Measurements from ENCODE around the gene TBC1D5. TPM values are rescaled to one million over a fixed set of nuclear protein-coding genes. Genes with fewer than 3 reads are reported as not detected.

Gene TBC1D5
- total RNA-seq, 1 donor from 2014 or later: 108 TPM

DNA sequence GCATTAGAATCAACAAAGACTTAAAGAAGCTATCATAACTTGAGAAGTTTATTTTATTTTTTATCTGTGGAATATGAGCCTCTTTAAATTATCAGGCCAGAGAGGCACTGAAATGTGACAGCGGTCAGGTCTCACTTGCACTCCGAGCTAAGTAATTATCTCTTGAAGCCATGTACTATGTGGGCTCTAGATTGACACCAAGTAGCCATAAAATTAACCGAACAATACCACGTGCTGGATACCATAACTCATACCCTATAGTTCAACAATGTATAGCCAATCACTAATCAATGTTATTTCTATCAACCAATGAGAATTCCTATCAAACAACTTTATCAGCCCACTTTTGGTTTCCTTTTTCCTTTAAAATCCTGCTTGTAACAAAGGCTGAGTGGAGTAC, 299.3 kb downstream of the TBC1D5 start:
- Histone ChIP-seq H3K9me3 (ENCODE audit: low read depth) (no peaks in the 10 kb centered on the region), H3K9ac (no peak overlapping the region), H3K4me2 (no peak overlapping the region), H3F3A (ENCODE audit: low read depth) (no peaks in the 10 kb centered on the region), H3K4me3 (no peak overlapping the region), H3K79me2 (ENCODE audit: low read depth) (no peaks in the 10 kb centered on the region), H3K36me3 (no peaks in the 10 kb centered on the region), H3K27ac (no peak overlapping the region), H3K4me1 (no peaks in the 10 kb centered on the region), H2AFZ (replicated peaks) (no peak overlapping the region), H4K20me1 (ENCODE audit: low read depth) (no peaks in the 10 kb centered on the region), H3K27me3 (no peaks in the 10 kb centered on the region)
- no peaks in the 10 kb centered on the region for H3K36me3 Mint-ChIP-seq
- DNase-seq (ENCODE audit: low spot score): no peak
- H3K27ac Mint-ChIP-seq: no peak overlapping the region
- TF ChIP-seq EZH2 (IDR thresholded peaks at IDR 0.05): no peak
- TF ChIP-seq, protein P1, sequence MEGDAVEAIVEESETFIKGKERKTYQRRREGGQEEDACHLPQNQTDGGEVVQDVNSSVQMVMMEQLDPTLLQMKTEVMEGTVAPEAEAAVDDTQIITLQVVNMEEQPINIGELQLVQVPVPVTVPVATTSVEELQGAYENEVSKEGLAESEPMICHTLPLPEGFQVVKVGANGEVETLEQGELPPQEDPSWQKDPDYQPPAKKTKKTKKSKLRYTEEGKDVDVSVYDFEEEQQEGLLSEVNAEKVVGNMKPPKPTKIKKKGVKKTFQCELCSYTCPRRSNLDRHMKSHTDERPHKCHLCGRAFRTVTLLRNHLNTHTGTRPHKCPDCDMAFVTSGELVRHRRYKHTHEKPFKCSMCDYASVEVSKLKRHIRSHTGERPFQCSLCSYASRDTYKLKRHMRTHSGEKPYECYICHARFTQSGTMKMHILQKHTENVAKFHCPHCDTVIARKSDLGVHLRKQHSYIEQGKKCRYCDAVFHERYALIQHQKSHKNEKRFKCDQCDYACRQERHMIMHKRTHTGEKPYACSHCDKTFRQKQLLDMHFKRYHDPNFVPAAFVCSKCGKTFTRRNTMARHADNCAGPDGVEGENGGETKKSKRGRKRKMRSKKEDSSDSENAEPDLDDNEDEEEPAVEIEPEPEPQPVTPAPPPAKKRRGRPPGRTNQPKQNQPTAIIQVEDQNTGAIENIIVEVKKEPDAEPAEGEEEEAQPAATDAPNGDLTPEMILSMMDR (IDR thresholded peaks at IDR 0.05): no peak
- H3K4me3 Mint-ChIP-seq: no peak overlapping the region
- H3K9me3 Mint-ChIP-seq: no peaks in the 10 kb centered on the region
- H3K27me3 Mint-ChIP-seq (ENCODE audit: insufficient read depth, low read depth): peaks cover 2% of the 10 kb centered on the region
- no peaks in the 10 kb centered on the region for H3K4me1 Mint-ChIP-seq

- no peaks in the 10 kb centered on the region for H3K27me3 ChIP-seq
- no peaks in the 10 kb centered on the region for H3K4me1 ChIP-seq
- no peaks in the 10 kb centered on the region for H3K36me3 ChIP-seq
- no peaks in the 10 kb centered on the region for H3K9me3 ChIP-seq (ENCODE audit: low read depth)
- Mint-ChIP-seq H3K4me3 (no peak overlapping the region), H3K27me3 (ENCODE audit: insufficient read depth, low read depth) (peaks cover 2% of the 10 kb centered on the region), H3K36me3 (no peaks in the 10 kb centered on the region), H3K9me3 (no peaks in the 10 kb centered on the region), H3K4me1 (no peaks in the 10 kb centered on the region), H3K27ac (no peak overlapping the region)
- H3K27ac ChIP-seq: no peak overlapping the region
- no peaks in the 10 kb centered on the region for H3F3A ChIP-seq (ENCODE audit: low read depth)
- H4K20me1 ChIP-seq (ENCODE audit: low read depth): no peaks in the 10 kb centered on the region
- no peak overlapping the region for H3K9ac ChIP-seq
- no peak overlapping the region for H3K4me2 ChIP-seq
- no peak overlapping the region for H2AFZ ChIP-seq (replicated peaks)
- no peaks in the 10 kb centered on the region for H3K79me2 ChIP-seq (ENCODE audit: low read depth)
- no peak overlapping the region for H3K4me3 ChIP-seq
- no peak for DNase-seq (ENCODE audit: low spot score)
- TF ChIP-seq EZH2phosphoT487 (IDR thresholded peaks at IDR 0.05) (no peak), EZH2 (IDR thresholded peaks at IDR 0.05) (no peak)
- TF ChIP-seq, protein P1 (IDR thresholded peaks at IDR 0.05): no peak
Measured at GRCh38 chr3:17442332-17443049, 299.9 kb downstream of the TBC1D5 start.

DNA sequence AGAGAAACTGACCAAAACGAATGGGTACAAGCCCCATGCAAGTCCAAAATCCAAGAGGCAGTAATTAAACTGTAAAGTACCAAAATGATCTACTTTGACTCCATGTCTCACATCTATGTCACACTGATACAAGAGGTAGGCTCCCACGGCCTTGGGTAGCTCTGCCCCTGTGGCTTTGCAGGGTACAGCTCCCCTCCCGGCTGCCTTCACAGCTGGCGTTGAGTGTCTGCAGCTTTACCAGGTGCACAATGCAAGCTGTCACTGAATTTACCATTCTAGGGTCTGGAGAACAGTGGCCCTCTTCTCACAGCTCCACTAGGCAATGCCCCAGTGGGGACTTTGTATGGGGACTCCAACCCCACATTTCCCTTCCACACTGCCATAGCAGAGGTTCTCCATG, 308.6 kb downstream of the TBC1D5 start:
- Histone ChIP-seq H3K9me3 (ENCODE audit: low read depth) (no peaks in the 10 kb centered on the region), H3F3A (ENCODE audit: low read depth) (peaks cover 5% of the 10 kb centered on the region), H3K4me2 (no peak overlapping the region), H3K36me3 (no peaks in the 10 kb centered on the region), H4K20me1 (ENCODE audit: low read depth) (no peaks in the 10 kb centered on the region), H3K9ac (no peak overlapping the region), H2AFZ (replicated peaks) (no peak overlapping the region), H3K79me2 (ENCODE audit: low read depth) (no peaks in the 10 kb centered on the region), H3K4me3 (no peak overlapping the region), H3K27me3 (no peaks in the 10 kb centered on the region), H3K4me1 (no peaks in the 10 kb centered on the region), H3K27ac (no peak overlapping the region)
- no peak overlapping the region for H3K4me3 Mint-ChIP-seq
- no peak for DNase-seq (ENCODE audit: low spot score)
- H3K4me1 Mint-ChIP-seq: no peaks in the 10 kb centered on the region
- H3K9me3 Mint-ChIP-seq: no peaks in the 10 kb centered on the region
- no peak for TF ChIP-seq EZH2phosphoT487 (IDR thresholded peaks at IDR 0.05)
- TF ChIP-seq, protein P1 (IDR thresholded peaks at IDR 0.05): no peak
- no peak for TF ChIP-seq EZH2 (IDR thresholded peaks at IDR 0.05)
- H3K27me3 Mint-ChIP-seq (ENCODE audit: insufficient read depth, low read depth): no peaks in the 10 kb centered on the region
- peaks cover 5% of the 10 kb centered on the region for H3K36me3 Mint-ChIP-seq
- no peak overlapping the region for H3K27ac Mint-ChIP-seq

All from neural progenitor cell (in vitro differentiated cells).